ENCODE results near the gene GEN1.

GEN1 gene

GRCh38 chr2:17788773-17789172 lies 34.8 kb downstream of the GEN1 start:
- DNase-seq (ENCODE audit: extremely low spot score) = no peak
- POLR2A ChIA-PET = no interaction called here

DNA sequence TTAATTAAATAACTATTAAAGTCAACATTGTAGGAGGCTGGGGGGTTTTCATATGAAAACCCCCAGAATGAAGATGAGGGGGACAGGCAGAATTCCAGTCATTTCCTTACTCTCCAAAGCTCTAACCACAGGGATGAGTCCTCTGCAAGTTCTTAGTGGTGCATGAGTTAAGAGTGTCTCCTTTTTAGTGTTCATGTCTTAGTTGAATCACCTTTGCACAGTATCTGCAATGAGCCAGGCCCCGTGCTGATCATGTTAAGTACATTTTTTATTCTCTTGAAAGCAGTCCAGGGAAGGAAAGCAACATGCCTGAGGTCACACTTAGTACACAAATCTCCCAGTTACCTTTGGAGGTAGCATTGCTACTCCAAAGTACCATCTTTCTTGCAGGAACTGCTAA lies 36.6 kb downstream of the GEN1 start:
- no peak for DNase-seq (ENCODE audit: extremely low spot score)
- TF ChIP-seq ELF4 (IDR thresholded peaks at IDR 0.05) = no peak
- TF ChIP-seq, protein P1, sequence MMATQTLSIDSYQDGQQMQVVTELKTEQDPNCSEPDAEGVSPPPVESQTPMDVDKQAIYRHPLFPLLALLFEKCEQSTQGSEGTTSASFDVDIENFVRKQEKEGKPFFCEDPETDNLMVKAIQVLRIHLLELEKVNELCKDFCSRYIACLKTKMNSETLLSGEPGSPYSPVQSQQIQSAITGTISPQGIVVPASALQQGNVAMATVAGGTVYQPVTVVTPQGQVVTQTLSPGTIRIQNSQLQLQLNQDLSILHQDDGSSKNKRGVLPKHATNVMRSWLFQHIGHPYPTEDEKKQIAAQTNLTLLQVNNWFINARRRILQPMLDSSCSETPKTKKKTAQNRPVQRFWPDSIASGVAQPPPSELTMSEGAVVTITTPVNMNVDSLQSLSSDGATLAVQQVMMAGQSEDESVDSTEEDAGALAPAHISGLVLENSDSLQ (IDR thresholded peaks at IDR 0.05) = no peak
- no peak for TF ChIP-seq L3MBTL2 (conservative IDR thresholded peaks at IDR 0.05)
- no peak for TF ChIP-seq LEF1 (IDR thresholded peaks at IDR 0.05; ENCODE audit: borderline replicate concordance)
- no peak for TF ChIP-seq SUZ12 (IDR thresholded peaks at IDR 0.05)
- TF ChIP-seq FOXK2 (IDR thresholded peaks at IDR 0.05) = no peak
- no peak for TF ChIP-seq FOXM1 (IDR thresholded peaks at IDR 0.05; ENCODE audit: borderline replicate concordance)
- TF ChIP-seq BHLHE40 (IDR thresholded peaks at IDR 0.05; ENCODE audit: borderline replicate concordance) = no peak
- ChIA-PET POLR2A (no interaction called here), CTCF (no interaction called here)

More at GRCh38 chr2:17788773-17789172, 34.8 kb downstream of the GEN1 start:
- TF ChIP-seq SP1 (IDR thresholded peaks at IDR 0.05) (no peak), FOXM1 (IDR thresholded peaks at IDR 0.05; ENCODE audit: borderline replicate concordance) (no peak), L3MBTL2 (conservative IDR thresholded peaks at IDR 0.05) (no peak), ZNF384 (IDR thresholded peaks at IDR 0.05) (no peak), BHLHE40 (IDR thresholded peaks at IDR 0.05; ENCODE audit: borderline replicate concordance) (no peak), FOXA1 (IDR thresholded peaks at IDR 0.05) (no peak), LEF1 (IDR thresholded peaks at IDR 0.05; ENCODE audit: borderline replicate concordance) (no peak), ARNT (IDR thresholded peaks at IDR 0.05) (no peak), HDGF (IDR thresholded peaks at IDR 0.05; ENCODE audit: borderline replicate concordance) (no peak), ELF4 (IDR thresholded peaks at IDR 0.05) (no peak), CTBP1 (IDR thresholded peaks at IDR 0.05; ENCODE audit: borderline replicate concordance) (no peak)
- TF ChIP-seq, protein P1 (IDR thresholded peaks at IDR 0.05) = no peak
- CTCF ChIA-PET = no interaction called here

GRCh38 chr2:17791121-17791816 lies 37.3 kb downstream of the GEN1 start:
- CTCF ChIA-PET = no interaction called here
- no peak for DNase-seq (ENCODE audit: extremely low spot score)
- no peak for TF ChIP-seq FOXM1 (IDR thresholded peaks at IDR 0.05; ENCODE audit: borderline replicate concordance)
- TF ChIP-seq ZNF384 (IDR thresholded peaks at IDR 0.05) = no peak
- TF ChIP-seq, protein P1 (IDR thresholded peaks at IDR 0.05) = no peak
- no peak for TF ChIP-seq FOXK2 (IDR thresholded peaks at IDR 0.05)
- no peak for TF ChIP-seq SP1 (IDR thresholded peaks at IDR 0.05)
- TF ChIP-seq TARDBP (IDR thresholded peaks at IDR 0.05) = no peak
- TF ChIP-seq NFRKB (IDR thresholded peaks at IDR 0.05) = no peak
- no peak for TF ChIP-seq L3MBTL2 (conservative IDR thresholded peaks at IDR 0.05)
- no peak for TF ChIP-seq ARNT (IDR thresholded peaks at IDR 0.05)
- TF ChIP-seq LEF1 (IDR thresholded peaks at IDR 0.05; ENCODE audit: borderline replicate concordance) = no peak
- no peak for TF ChIP-seq CTBP1 (IDR thresholded peaks at IDR 0.05; ENCODE audit: borderline replicate concordance)
- TF ChIP-seq ELF4 (IDR thresholded peaks at IDR 0.05) = no peak
- TF ChIP-seq SUZ12 (IDR thresholded peaks at IDR 0.05) = no peak
- no peak for TF ChIP-seq HDGF (IDR thresholded peaks at IDR 0.05; ENCODE audit: borderline replicate concordance)
- TF ChIP-seq BHLHE40 (IDR thresholded peaks at IDR 0.05; ENCODE audit: borderline replicate concordance) = no peak
- TF ChIP-seq FOXA1 (IDR thresholded peaks at IDR 0.05) = no peak
- POLR2A ChIA-PET = no interaction called here

GRCh38 chr2:17791817-17792130 lies 37.8 kb downstream of the GEN1 start:
- DNase-seq (ENCODE audit: extremely low spot score) = no peak
- POLR2A ChIA-PET = no interaction called here
- CTCF ChIA-PET = no interaction called here

DNA sequence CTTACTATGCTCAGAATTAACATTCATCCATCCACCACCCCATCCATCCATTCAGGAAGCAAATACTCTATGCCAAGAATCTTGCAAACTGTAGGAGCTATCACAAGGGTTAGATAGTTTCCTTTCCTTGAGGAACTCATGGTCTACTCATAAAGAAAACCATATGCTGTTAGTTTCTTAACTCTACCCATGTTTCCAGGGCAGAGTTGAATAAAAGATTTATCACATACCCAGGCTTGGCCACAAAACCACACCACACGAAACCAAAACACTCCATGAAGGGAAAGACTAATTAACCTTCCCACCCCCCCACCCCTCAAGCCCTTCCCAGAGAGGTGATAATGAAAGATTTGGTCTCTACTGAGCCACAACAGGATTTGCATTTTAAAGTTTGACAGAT lies 38.6 kb downstream of the GEN1 start:
- DNase-seq (ENCODE audit: extremely low spot score) = no peak
- ChIA-PET POLR2A (no interaction called here), CTCF (no interaction called here)

More at GRCh38 chr2:17791817-17792130, 37.8 kb downstream of the GEN1 start:
- TF ChIP-seq SUZ12 (IDR thresholded peaks at IDR 0.05) = no peak
- no peak for TF ChIP-seq ZNF384 (IDR thresholded peaks at IDR 0.05)
- no peak for TF ChIP-seq FOXA1 (IDR thresholded peaks at IDR 0.05)
- TF ChIP-seq FOXM1 (IDR thresholded peaks at IDR 0.05; ENCODE audit: borderline replicate concordance) = no peak
- TF ChIP-seq ARNT (IDR thresholded peaks at IDR 0.05) = no peak
- no peak for TF ChIP-seq SP1 (IDR thresholded peaks at IDR 0.05)
- TF ChIP-seq TARDBP (IDR thresholded peaks at IDR 0.05) = no peak
- no peak for TF ChIP-seq BHLHE40 (IDR thresholded peaks at IDR 0.05; ENCODE audit: borderline replicate concordance)
- no peak for TF ChIP-seq NFRKB (IDR thresholded peaks at IDR 0.05)
- TF ChIP-seq ELF4 (IDR thresholded peaks at IDR 0.05) = no peak
- no peak for TF ChIP-seq FOXK2 (IDR thresholded peaks at IDR 0.05)
- TF ChIP-seq L3MBTL2 (conservative IDR thresholded peaks at IDR 0.05) = no peak
- TF ChIP-seq, protein P1 (IDR thresholded peaks at IDR 0.05) = no peak
- no peak for TF ChIP-seq LEF1 (IDR thresholded peaks at IDR 0.05; ENCODE audit: borderline replicate concordance)

More for the DNA sequence above, 38.6 kb downstream of the GEN1 start:
- no peak for TF ChIP-seq SUZ12 (IDR thresholded peaks at IDR 0.05)
- TF ChIP-seq ZNF384 (IDR thresholded peaks at IDR 0.05) = no peak
- TF ChIP-seq SP1 (IDR thresholded peaks at IDR 0.05) = no peak
- TF ChIP-seq BHLHE40 (IDR thresholded peaks at IDR 0.05; ENCODE audit: borderline replicate concordance) = no peak
- no peak for TF ChIP-seq FOXM1 (IDR thresholded peaks at IDR 0.05; ENCODE audit: borderline replicate concordance)
- no peak for TF ChIP-seq LEF1 (IDR thresholded peaks at IDR 0.05; ENCODE audit: borderline replicate concordance)
- TF ChIP-seq FOXA1 (IDR thresholded peaks at IDR 0.05) = no peak
- TF ChIP-seq ELF4 (IDR thresholded peaks at IDR 0.05) = no peak
- TF ChIP-seq HDGF (IDR thresholded peaks at IDR 0.05; ENCODE audit: borderline replicate concordance) = no peak
- no peak for TF ChIP-seq FOXK2 (IDR thresholded peaks at IDR 0.05)
- TF ChIP-seq TARDBP (IDR thresholded peaks at IDR 0.05) = no peak
